HCT116 (cell line): ENCODE measurements around the gene RUNX2. TPM values are rescaled to one million over a fixed set of nuclear protein-coding genes. Genes with fewer than 3 reads are reported as not detected.

ENCODE experiments used
- ATF3 ChIP-seq: IDR thresholded peaks from 2 replicates; pipeline ENCODE4 v1.6.1; 2012
- CBX3 ChIP-seq: IDR thresholded peaks from 2 replicates; pipeline ENCODE4 v1.6.1; 2012; ENCODE audit warnings: low read depth
- CEBPB ChIP-seq: IDR thresholded peaks from 2 replicates; pipeline ENCODE4 v1.6.1; 2012; ENCODE audit warnings: low read depth
- CTCF ChIP-seq, 3 experiments: fragments of 200-600 bp in 1 of 3; sonication (generic) in 1 of 3; IDR thresholded peaks in 2 of 3; conservative IDR thresholded peaks in 1 of 3; 2 replicates each; pipeline ENCODE4 v1.5.1; 2012 to 2017; ENCODE audit warnings: low read depth in 2 of 3, low read length in 2 of 3, antibody characterized with exemption in 1 of 3, borderline replicate concordance in 1 of 3, control low read depth in 1 of 3, mild to moderate bottlenecking in 1 of 3, mixed read lengths in 1 of 3, mixed run types in 1 of 3, moderate library complexity in 1 of 3; ENCODE audit not compliant: insufficient read depth in 1 of 3
- EGR1 ChIP-seq: IDR thresholded peaks from 2 replicates; pipeline ENCODE4 v1.6.1; 2012; ENCODE audit warnings: low read depth
- EZH2 ChIP-seq: fragments of 200-600 bp; sonication (generic); IDR thresholded peaks from 2 replicates; pipeline ENCODE4 v1.6.1; 2017; ENCODE audit warnings: antibody characterized with exemption, mixed run types
- FOSL1 ChIP-seq: IDR thresholded peaks from 2 replicates; pipeline ENCODE4 v1.6.1; 2012; ENCODE audit warnings: low read depth
- JUND ChIP-seq: IDR thresholded peaks from 2 replicates; pipeline ENCODE4 v1.6.1; 2012
- MAX ChIP-seq: IDR thresholded peaks from 2 replicates; pipeline ENCODE4 v1.6.1; 2012
- POLR2A ChIP-seq: IDR thresholded peaks from 2 replicates; pipeline ENCODE4 v1.7.0; 2011; ENCODE audit warnings: borderline replicate concordance; ENCODE audit not compliant: insufficient read depth, insufficient read length; ENCODE audit errors: extremely low read depth
- ZNF274 ChIP-seq: fragments of 200-500 bp; sonication (Bioruptor generic); IDR thresholded peaks from 2 replicates; pipeline ENCODE4 v1.6.1; 2014; ENCODE audit warnings: mild to moderate bottlenecking, low read depth, low read length, inconsistent platforms
- total RNA-seq: library from RNA; stranded (reverse); gene quantifications from one replicate; pipeline ENCODE4 v1.2.1, GENCODE V29; 2021; ENCODE audit not compliant: unreplicated experiment
- TF ChIP-seq, protein P1 (sequence below): IDR thresholded peaks from 2 replicates; pipeline ENCODE4 v1.6.1; 2012; ENCODE audit warnings: low read depth

Gene RUNX2
- total RNA-seq, 1 experiment from 2014 or later, result 1.1 TPM

GRCh38 chr6:45663251-45664221, 335.4 kb downstream of the RUNX2 start (continued):
- TF ChIP-seq, protein P1, sequence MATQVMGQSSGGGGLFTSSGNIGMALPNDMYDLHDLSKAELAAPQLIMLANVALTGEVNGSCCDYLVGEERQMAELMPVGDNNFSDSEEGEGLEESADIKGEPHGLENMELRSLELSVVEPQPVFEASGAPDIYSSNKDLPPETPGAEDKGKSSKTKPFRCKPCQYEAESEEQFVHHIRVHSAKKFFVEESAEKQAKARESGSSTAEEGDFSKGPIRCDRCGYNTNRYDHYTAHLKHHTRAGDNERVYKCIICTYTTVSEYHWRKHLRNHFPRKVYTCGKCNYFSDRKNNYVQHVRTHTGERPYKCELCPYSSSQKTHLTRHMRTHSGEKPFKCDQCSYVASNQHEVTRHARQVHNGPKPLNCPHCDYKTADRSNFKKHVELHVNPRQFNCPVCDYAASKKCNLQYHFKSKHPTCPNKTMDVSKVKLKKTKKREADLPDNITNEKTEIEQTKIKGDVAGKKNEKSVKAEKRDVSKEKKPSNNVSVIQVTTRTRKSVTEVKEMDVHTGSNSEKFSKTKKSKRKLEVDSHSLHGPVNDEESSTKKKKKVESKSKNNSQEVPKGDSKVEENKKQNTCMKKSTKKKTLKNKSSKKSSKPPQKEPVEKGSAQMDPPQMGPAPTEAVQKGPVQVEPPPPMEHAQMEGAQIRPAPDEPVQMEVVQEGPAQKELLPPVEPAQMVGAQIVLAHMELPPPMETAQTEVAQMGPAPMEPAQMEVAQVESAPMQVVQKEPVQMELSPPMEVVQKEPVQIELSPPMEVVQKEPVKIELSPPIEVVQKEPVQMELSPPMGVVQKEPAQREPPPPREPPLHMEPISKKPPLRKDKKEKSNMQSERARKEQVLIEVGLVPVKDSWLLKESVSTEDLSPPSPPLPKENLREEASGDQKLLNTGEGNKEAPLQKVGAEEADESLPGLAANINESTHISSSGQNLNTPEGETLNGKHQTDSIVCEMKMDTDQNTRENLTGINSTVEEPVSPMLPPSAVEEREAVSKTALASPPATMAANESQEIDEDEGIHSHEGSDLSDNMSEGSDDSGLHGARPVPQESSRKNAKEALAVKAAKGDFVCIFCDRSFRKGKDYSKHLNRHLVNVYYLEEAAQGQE, result no peak
- TF ChIP-seq JUND (no peak), MAX (no peak), ZNF274 (no peak), CTCF (IDR thresholded peaks at IDR 0.05 in 2 of 3, conservative IDR thresholded peaks at IDR 0.05 in 1 of 3; ENCODE audit: borderline replicate concordance in 1 of 3, insufficient read depth in 1 of 3, low read depth in 2 of 3, low read length in 2 of 3) (no peak), EGR1 (no peak), CBX3 (no peak), ATF3 (no peak), FOSL1 (no peak), POLR2A (no peak), EZH2 (no peak), CEBPB (no peak)
- TF ChIP-seq, all 23 proteins: peak for 0
